ENCODE results near the gene SYTL2.
"Not testable (repeated sequence)": the region's sequence is repeated elsewhere in the genome, so short reads cannot be mapped to it uniquely, and the experiment has no call there.

The SYTL2 gene

DNA sequence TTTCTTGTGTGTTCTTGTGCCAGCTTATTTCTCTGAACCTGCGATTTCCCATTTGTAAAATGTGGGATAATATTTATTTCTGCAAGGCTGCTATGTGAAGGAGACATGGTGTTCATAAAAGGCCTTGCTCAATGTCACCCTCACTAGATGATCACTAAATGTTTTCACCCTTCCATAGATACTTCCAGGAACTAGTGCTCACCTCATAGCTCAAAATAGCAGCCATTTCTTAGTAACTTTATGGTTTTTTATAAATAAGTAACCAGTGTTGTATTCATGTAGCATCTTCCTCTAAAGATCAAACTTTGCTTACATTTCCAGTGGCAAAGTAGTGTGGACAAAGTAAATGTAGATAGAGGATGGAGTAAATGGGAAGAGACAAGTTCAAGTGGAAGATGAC lies 23.8 kb downstream of the SYTL2 start:
- Histone ChIP-seq H3K27me3 (ENCODE audit: low read depth, low read length) (peaks cover 6% of the 10 kb centered on the region; the same call in 1 of the 2 replicates), H3K27ac (ENCODE audit: low read length) (no peak overlapping the region), H3K79me2 (ENCODE audit: low read length) (no peaks in the 10 kb centered on the region), H3K4me2 (ENCODE audit: low read length) (no peak overlapping the region), H4K20me1 (ENCODE audit: insufficient read depth, low read length) (no peaks in the 10 kb centered on the region), H3K4me3 (ENCODE audit: low read length) (no peak overlapping the region), H3K36me3 (replicated peaks; ENCODE audit: low read depth, low read length) (no peaks in the 10 kb centered on the region), H3K9ac (ENCODE audit: low read length) (no peak overlapping the region), H3K9me3 (ENCODE audit: insufficient read depth, low read length) (no peaks in the 10 kb centered on the region), H2AFZ (ENCODE audit: low read depth, low read length) (no peak overlapping the region), H3K4me1 (ENCODE audit: low read length) (peaks cover 6% of the 10 kb centered on the region; the same call in 1 of the 2 replicates)
- TF ChIP-seq, protein P1, sequence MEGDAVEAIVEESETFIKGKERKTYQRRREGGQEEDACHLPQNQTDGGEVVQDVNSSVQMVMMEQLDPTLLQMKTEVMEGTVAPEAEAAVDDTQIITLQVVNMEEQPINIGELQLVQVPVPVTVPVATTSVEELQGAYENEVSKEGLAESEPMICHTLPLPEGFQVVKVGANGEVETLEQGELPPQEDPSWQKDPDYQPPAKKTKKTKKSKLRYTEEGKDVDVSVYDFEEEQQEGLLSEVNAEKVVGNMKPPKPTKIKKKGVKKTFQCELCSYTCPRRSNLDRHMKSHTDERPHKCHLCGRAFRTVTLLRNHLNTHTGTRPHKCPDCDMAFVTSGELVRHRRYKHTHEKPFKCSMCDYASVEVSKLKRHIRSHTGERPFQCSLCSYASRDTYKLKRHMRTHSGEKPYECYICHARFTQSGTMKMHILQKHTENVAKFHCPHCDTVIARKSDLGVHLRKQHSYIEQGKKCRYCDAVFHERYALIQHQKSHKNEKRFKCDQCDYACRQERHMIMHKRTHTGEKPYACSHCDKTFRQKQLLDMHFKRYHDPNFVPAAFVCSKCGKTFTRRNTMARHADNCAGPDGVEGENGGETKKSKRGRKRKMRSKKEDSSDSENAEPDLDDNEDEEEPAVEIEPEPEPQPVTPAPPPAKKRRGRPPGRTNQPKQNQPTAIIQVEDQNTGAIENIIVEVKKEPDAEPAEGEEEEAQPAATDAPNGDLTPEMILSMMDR (IDR thresholded peaks at IDR 0.05; ENCODE audit: low read depth, low read length): no peak
- no peak for TF ChIP-seq EZH2phosphoT487 (IDR thresholded peaks at IDR 0.05; ENCODE audit: low read depth)

DNA sequence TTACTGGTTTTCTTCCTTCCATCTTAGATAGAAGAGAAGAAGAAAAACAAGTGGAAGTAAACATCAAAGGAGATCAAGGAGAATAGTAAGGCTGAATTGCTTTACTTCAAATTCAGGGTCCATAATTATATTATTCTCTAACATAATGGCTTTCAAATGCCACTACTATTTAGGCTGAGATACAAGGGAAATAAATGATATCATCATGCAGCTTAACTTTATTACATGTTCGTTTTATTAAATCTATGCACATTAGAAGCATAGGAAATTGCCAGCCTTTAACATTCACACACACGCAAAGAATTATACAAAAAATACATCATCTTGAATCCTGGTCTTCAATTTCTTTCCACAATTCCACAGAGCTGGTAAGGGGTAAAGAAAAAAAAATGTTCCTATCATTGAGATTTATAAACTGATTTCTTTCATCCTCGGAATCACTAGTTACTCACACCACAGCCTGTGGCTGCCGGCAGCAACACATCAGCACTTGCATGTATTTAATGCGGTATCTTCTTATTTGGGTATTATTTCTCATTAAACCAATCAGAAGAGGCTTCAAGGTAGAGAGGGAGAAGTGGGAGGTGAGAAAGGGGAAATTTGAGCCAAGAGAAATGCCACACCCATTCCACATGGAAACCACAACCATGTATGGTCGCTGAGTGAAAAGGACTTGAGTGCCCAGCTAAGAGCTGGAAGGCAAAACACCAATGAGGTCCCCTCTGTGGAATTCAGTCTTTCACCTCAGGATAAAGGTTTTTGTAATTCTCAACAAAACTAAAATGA lies 26.3 kb downstream of the SYTL2 start:
- Histone ChIP-seq H3K36me3 (replicated peaks; ENCODE audit: low read depth, low read length) (no peaks in the 10 kb centered on the region), H3K4me1 (ENCODE audit: low read length) (peaks cover 21% of the 10 kb centered on the region), H3K9me3 (ENCODE audit: insufficient read depth, low read length) (no peaks in the 10 kb centered on the region), H3K27ac (ENCODE audit: low read length) (no peak overlapping the region), H3K27me3 (ENCODE audit: low read depth, low read length) (peaks cover 6% of the 10 kb centered on the region; the same call in 1 of the 2 replicates), H3K4me3 (ENCODE audit: low read length) (no peak overlapping the region), H3K79me2 (ENCODE audit: low read length) (no peaks in the 10 kb centered on the region), H3K9ac (ENCODE audit: low read length) (no peak overlapping the region), H2AFZ (ENCODE audit: low read depth, low read length) (no peak overlapping the region), H3K4me2 (ENCODE audit: low read length) (no peak overlapping the region), H4K20me1 (ENCODE audit: insufficient read depth, low read length) (no peaks in the 10 kb centered on the region)
- no peak for TF ChIP-seq EZH2phosphoT487 (IDR thresholded peaks at IDR 0.05; ENCODE audit: low read depth)
- TF ChIP-seq, protein P1 (IDR thresholded peaks at IDR 0.05; ENCODE audit: low read depth, low read length): no peak

- Histone ChIP-seq H3K4me1 (ENCODE audit: low read length) (peaks cover 21% of the 10 kb centered on the region), H3K36me3 (replicated peaks; ENCODE audit: low read depth, low read length) (no peaks in the 10 kb centered on the region), H3K27me3 (ENCODE audit: low read depth, low read length) (peaks cover 6% of the 10 kb centered on the region; the same call in 1 of the 2 replicates), H3K4me2 (ENCODE audit: low read length) (no peak overlapping the region), H3K27ac (ENCODE audit: low read length) (no peak overlapping the region), H2AFZ (ENCODE audit: low read depth, low read length) (no peak overlapping the region), H4K20me1 (ENCODE audit: insufficient read depth, low read length) (no peaks in the 10 kb centered on the region), H3K9me3 (ENCODE audit: insufficient read depth, low read length) (no peaks in the 10 kb centered on the region), H3K9ac (ENCODE audit: low read length) (no peak overlapping the region), H3K79me2 (ENCODE audit: low read length) (no peaks in the 10 kb centered on the region), H3K4me3 (ENCODE audit: low read length) (no peak overlapping the region)
- TF ChIP-seq, protein P1 (IDR thresholded peaks at IDR 0.05; ENCODE audit: low read depth, low read length): no peak
- TF ChIP-seq EZH2phosphoT487 (IDR thresholded peaks at IDR 0.05; ENCODE audit: low read depth): no peak
Measured at GRCh38 chr11:85783758-85784157, 27.2 kb downstream of the SYTL2 start.

DNA sequence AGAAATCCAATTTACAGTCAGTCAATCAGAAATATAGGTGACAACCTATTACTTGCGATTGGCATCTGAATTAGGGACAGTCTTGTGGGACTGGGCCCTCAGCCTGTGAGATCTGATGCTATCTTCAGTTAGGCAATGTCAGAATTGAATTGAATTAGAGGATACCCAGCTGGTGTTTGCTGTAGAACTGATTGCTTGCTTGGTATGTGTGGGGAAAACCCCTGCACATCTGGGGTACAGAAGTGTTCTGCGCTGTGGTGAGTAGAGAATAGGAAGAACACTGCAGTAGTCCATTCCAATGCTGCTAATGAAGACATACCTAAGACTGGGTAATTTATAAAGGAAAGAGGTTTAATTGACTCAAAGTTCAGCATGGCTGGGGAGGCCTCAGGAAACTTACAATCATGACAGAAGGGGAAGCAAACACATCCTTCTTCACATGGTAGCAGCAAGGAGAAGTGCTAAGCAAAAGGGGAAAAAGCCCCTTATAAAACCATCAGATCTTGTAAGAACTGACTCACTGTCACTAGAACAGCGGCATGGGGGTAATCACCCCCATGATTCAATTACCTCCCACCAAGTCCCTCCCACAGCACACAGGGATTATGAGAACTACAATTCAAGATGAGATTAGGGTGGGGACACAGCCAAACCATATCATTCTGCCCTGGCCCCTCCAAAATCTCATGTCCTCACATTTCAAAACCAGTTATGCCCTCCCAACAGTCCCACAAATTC lies 30.0 kb downstream of the SYTL2 start:
- not testable (repeated sequence) for H2AFZ ChIP-seq (ENCODE audit: low read depth, low read length); H3K79me2 ChIP-seq (ENCODE audit: low read length)

More for the DNA sequence above, 30.0 kb downstream of the SYTL2 start:
- not testable (repeated sequence) for H3K27ac ChIP-seq (ENCODE audit: low read length); H4K20me1 ChIP-seq (ENCODE audit: insufficient read depth, low read length); H3K4me3 ChIP-seq (ENCODE audit: low read length); H3K36me3 ChIP-seq (replicated peaks; ENCODE audit: low read depth, low read length); H3K9ac ChIP-seq (ENCODE audit: low read length); H3K9me3 ChIP-seq (ENCODE audit: insufficient read depth, low read length); H3K27me3 ChIP-seq (ENCODE audit: low read depth, low read length)
- H3K4me2 ChIP-seq (ENCODE audit: low read length): peak overlapping the region; percentile 20; the same call in 1 of the 2 replicates
- H3K4me1 ChIP-seq (ENCODE audit: low read length): peaks cover 21% of the 10 kb centered on the region

Measured in OCI-LY3 (cell line).